NCI-H226 (cell line): ENCODE results near the gene ZBTB7C.
A peak's percentile ranks its signal among the peaks of the same experiment; 100 is the strongest.

Source experiments
- DNase-seq: peaks from one replicate; pipeline ENCODE4 v3.0.0-alpha.2; 2015

Gene ZBTB7C

DNA sequence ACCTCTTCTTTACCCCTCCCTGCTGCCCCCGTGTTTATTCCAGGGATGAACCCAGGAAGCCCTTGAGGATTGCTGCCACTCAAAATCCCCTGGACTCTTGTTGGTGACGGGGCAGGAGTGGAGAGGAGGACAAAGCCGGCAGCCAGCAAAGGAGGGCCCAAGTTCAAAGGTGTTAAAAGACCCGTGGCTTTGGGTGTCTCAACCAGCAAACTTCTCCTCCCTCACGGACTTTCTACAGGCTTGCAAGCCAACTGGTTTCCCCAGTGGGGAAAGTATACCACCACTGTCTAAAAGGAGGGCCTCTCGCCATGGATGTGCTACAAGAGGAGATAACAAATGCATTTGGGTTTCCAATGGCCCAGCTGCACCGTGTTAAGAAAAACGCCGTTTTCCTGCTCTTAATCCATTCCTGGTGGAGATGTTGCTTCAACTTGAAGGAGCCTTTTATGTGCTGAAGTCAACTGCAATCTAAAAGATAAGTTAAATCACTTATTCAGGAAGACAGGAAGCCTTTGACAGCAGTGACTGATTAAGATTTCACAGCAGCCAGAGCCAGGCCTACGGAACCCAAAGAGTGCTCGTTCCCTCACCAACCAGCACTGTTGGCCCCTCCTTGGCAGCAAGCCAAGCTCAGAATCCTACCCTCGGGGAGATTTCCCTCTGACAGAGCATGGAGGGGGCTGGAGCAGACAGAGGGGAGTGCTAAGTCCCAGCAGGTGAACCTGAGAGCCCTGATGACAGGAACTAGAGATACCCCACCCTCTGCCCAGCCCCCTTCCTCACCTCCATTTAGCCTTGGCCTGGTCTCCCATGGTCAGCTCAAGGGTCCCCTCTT is 57.8 kb downstream of the ZBTB7C start:
- DNase-seq = no peak

DNA sequence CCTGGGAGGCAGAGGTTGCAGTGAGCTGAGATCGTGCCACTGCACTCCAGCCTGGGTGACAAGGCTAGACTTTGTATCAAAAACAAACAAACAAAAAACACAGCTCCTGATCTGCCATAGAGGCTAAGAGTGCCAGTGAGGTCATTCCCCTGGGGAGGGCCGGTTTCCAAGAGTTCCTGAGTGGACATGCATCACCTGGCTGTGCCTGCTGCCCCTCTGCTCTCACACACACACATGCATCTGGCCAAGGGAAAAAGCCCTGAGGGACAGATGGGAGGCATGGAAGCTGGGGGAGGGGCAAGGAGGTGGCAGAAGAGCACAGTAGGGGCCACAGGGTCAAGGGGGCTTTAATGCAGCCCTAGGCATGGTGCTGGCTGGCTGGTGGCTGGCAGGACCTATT is 60.4 kb downstream of the ZBTB7C start:
- DNase-seq = no peak

DNA sequence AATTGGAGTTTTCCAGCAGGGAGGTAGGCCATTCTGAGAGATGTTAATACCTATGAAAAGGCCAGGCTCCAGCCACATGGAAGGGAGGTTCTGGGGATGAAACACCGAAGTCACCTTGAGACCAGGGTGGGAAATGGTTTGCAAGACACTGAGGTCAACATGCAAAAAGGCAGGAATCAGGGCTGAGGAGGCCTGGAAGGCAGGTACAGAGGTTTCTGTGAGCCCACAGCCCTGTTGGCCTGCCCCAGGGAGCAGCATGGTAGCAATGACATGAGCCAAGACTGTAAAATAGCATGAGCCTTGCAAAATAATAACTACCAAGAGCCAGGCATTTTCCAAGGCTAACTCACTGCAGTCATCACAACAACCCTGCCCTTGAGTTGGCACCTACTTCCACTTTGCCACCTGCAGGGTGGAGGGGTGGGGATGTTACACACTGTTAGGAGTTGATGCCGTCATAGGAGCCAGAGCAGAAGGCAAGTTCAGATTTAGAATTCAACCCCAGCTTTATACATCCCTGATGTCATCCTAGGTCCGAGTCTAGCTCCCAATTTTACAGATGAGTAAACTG is 61.3 kb downstream of the ZBTB7C start:
- no peak for DNase-seq

DNA sequence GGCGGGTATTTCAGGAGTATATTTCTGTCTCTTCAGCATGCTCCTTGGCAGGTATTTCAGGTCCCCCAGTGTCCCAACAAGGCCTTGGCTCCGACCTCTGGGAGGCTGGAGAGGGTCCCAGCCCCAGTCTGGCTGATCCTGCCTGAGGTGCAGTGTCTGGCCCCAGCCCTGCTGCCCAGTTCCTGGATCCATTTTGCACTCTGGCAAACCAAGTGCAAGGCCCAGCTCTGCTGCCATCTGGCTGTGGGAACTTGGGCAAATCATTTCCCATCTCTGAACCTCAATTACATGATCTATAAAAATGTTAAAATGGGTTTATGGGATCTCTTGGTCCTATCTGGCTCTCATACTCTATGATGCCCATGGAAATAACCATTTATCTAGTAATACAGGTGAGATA is 63.6 kb downstream of the ZBTB7C start:
- DNase-seq = peak; percentile 13

DNA sequence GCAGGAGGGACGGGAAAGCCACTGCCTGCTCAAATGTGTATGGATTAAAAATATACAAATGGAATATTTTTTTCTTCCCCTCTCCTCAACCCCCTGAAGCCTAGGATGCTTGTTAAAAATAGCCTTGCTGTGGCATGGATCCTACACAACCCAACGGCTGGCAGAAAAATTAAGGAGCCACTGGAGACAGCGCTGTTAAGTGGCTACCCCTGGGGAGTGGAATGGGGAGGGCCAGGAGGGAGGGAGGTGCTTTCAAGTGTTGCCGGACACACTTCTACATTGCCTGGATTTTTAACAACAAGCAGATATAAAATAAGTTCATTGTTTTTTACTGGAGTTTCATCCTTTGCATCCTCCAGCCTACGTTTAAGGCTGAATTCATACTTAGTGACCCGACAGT is 66.6 kb downstream of the ZBTB7C start:
- DNase-seq = no peak

- no peak for DNase-seq
These were observed 67.1 kb downstream of the ZBTB7C start for GRCh38 chr18:48342125-48342524.

DNA sequence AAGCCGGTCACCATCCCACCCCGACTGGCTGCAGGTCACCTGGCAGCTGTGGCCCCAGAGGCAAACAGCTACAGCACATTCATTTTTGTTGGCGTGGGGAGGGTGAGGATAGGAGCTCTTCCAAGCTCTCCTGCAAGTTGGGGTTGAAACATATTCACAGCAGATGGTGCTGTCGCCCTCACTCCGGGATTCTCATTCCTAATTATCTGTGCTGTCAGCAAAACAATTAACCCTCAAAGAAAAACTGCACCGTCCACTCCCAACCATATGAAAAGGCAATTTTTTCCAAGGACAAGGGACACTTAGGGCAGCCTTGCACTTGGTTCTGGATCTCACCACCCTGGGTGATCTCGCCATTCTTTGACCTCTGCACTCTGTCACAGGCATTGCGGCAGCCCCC is 68.6 kb downstream of the ZBTB7C start:
- DNase-seq = no peak

GRCh38 chr18:48339692-48340091 is 69.5 kb downstream of the ZBTB7C start:
- DNase-seq = no peak

GRCh38 chr18:48338915-48339314 is 70.3 kb downstream of the ZBTB7C start:
- DNase-seq = no peak

DNA sequence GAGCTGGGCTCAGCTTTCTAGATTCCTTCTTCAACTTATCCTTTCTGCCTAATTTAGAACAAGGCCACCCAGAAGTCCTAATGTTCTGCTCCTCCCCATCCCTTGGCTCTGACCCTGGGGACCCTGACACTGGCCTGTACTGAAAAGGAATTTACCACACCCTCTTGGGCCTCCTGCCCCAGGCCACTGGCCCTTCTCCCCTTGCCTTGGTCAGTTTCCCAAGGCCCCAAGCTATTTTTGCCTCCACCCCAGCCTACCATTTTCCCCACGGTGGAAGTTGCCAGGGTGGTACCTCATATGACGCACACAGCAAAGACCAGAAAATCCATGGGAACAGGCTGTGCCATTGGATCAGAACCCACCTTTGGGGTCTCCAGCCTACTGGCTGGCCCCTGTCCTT is 72.1 kb downstream of the ZBTB7C start:
- no peak for DNase-seq

GRCh38 chr18:48336332-48336731 is 72.9 kb downstream of the ZBTB7C start:
- DNase-seq = no peak

DNA sequence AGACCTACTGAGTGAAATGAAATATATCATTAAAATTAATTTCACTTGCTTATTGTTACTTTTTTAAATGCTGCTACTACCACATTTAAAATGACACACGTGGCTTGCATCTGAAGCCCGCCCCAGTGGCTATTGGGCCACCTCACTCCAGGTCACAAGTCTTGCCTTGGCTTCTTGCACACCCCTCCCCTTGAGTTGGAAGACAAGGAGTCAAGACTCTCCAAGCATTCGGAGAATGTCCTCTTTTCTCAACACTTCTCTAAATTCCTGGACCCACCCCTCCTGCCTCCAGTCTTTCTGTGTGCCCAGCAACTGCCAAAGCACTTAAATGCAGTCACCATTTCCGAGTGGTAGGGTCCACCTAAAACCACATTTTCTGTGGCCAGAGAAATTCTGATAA is 73.4 kb downstream of the ZBTB7C start:
- no peak for DNase-seq

DNA sequence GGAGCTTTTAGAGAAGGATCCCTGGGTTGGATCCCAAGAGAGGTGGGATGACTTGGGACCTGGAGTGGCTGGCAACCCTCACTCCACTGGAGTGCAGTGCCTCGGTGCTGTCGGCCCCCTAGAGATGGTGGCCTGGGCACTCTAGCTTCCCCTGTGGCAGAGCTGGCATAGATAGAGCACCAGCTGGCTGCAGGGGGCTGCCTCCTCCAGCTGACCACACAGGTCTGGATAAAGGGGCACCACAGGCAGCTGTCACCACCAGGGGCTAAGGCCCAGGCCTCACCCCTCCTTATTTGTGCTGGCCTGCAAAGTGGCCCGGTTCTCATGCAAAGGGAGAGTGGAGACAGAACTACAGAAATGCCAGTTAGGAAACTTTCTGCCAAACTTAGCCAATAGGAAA is 74.3 kb downstream of the ZBTB7C start:
- no peak for DNase-seq

DNA sequence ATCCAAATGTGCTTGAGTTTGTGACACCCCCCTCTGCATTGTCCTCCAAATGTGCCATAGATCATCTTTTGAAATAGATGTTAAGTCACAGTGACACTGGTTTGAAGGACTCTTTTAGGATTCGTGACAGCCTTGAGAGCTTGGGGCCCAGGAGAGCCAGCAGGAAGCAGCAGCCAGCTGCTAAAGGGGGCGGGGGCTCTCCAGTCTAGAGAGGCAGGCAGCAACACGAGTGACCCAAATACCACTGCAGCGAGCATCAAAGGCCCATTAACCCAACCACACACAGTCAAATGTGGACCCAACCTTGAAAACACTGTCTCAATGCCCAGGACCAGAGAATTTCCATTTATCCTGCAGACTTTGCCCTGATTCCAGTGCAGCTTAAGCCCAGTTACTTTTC is 75.6 kb downstream of the ZBTB7C start:
- DNase-seq = no peak

DNA sequence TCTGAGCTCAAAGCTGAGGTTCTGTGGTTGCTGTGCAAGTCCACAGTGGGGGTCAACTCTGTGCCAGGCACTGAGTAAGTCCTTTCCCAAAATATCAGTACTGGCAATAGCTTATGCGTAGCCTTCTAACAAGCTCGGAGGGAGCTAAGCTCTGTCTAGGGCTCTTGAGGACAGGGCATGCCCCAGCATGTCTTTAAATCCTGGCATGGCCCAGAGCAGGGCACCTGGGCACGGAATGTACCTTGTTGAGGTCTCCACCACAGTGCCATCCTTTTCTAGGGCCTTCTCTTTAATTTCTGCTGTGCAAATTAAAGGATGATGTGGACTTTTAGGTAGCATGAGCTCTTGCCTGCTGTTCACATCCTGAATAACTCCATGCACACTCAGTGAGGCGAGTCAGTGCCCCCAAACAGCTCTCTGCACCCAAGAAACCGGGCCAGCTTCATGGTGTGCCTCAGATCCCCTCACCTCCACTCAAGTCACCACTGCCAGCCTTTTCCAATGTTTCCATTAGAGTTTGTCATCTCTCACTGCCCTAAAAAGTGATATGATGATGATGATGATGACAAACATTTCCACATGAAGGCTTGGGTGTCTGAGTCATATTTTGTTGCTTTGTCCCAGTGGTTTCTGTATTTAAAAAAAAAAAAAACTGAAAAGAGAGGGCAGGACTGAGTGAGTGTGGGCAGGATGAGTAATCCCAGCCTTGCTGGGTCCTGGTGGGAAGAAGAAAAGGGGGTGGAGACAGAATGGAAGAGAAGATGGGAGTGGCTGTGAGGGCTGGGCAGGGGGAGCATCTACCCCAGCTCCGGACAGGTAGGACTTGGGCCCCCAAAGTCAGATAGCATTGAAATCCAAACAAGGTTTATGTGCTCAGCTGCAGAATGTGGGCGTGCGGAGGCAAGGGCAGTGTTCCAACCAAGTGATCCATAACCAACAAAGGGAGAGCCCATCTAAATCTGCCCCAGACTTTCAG is 78.9 kb downstream of the ZBTB7C start:
- peak; percentile 61 for DNase-seq

DNA sequence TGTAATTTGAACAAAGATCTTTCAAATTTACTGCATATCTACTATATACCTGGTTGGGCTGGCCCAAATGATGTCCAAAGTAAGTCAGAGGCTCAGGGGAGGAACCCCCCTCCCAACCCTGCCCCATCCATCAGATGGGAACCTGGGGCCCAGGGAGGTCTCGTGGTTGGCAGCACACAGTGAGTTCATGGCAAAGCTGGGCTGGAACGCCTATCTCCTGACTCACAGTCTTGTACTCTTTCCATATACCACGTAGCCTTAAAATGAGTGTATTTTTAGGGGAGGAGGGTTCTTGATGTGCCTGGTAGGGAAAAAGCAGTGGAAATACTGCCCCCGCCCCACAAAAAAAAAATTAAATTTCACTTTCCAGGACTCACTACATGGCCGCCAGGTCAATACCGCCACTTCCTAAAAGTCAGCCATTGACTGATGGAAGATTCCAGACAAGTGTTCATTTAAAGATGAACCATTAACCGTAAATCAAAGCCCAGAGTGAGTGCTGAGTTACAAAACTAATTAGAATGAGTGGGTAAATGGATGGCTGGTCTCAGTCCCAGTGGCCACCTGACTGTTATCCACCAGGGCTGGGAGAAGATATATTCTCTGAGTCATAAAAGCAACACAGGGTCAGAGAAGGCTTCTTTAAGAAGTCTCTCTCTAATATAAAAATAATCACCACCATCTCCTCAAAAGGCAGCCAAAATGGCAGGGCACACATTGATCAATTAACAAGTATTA is 80.5 kb downstream of the ZBTB7C start:
- peak; percentile 80 for DNase-seq

GRCh38 chr18:48326901-48327675 is 82.1 kb downstream of the ZBTB7C start:
- DNase-seq = peak; percentile 64

GRCh38 chr18:48325115-48325665 is 84.0 kb downstream of the ZBTB7C start:
- DNase-seq = no peak

DNA sequence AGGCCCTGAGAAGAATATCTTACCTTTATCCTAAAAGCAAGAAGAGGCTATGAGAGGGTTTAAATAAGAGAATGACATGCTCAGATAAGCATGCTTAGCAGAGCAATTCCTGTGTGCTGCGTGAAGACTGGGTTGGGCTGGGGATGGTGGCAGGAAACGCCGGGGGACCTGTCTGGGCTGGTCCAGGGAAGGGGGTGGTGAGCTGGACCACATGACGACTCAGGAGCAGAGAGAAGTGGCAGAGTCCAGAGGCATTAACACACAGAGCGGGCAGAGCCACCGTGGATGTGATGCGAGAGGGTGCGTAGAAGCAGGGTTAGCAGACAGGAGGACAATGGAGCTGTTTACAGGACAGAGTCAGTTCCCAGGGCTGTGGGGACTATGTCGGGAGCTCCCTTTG is 84.5 kb downstream of the ZBTB7C start:
- DNase-seq = no peak

GRCh38 chr18:48323151-48323550 is 86.0 kb downstream of the ZBTB7C start:
- no peak for DNase-seq

DNA sequence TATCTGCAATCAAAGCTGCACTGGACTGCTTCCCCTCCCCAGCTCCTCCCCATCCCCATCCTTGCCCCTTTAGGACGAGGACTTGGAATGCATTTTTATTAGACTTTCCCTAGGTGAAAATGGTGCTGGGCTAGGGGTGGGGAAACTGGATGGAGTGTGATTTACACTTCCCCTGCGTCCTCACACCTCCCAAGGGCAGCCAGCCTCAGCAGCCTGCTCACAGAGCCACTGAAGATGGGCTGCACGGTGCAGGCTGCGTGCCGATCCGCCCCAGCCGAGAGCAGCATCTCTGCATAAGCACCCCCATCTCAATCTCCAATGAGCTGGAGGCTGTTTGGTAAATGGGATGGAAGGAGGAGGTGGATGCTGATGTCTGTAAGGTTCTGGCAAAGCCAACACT is 87.6 kb downstream of the ZBTB7C start:
- DNase-seq = no peak

DNA sequence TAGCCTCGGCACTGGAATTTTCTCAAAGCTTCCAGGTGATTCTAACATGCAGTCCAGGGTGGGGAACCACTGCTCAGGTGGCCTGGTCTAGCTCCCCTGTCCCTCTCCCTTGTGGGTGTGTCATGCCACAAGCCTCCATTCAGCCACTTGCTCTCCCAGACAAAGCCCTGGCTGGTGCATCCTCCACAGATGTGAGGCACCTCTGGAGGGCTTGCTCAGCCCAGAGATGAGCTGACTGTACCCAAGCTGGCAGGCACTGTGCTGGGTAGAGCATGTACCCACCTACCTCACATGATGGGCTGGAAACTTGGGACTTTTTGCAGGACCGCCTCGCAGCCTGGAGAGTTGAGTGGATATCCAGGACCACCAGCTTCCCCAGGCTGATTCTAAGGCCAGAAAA is 88.1 kb downstream of the ZBTB7C start:
- no peak for DNase-seq
